Endothelial cell of umbilical vein (primary cell): Measurements from ENCODE around the gene CCDC9B. TPM values are rescaled to one million over a fixed set of nuclear protein-coding genes. Genes with fewer than 3 reads are reported as not detected.

Experiments
- BruUV-seq: library from RNA; stranded (reverse); fragments of 400-500 nt; replicated peaks from 2 replicates; lab custom pipeline; 2021; lab: Mats Ljungman, UMichigan
- CTCF ChIA-PET: fragments of 300-600, 350-600 bp; sonication (Branson Sonifier 250); formaldehyde crosslinking; loops from one replicate; lab custom pipeline; 2021; ENCODE audit warnings: antibody characterized with exemption, inconsistent platforms; lab: Charles Lee
- POLR2A ChIA-PET: fragments of 300-600, 350-600 bp; sonication (Branson Sonifier 250); formaldehyde crosslinking; loops from one replicate; lab custom pipeline; 2021; ENCODE audit warnings: antibody characterized with exemption, inconsistent platforms; lab: Charles Lee
- DNase-seq: peaks from one replicate; pipeline ENCODE4 v3.0.0-alpha.2; 2011; ENCODE audit warnings: low read depth, low spot score
- FAIRE-seq: peaks from 2 replicates; lab custom pipeline; 2011; peaks lifted over from hg19 to GRCh38; lab: Jason Lieb, UNC
- H2AFZ ChIP-seq: 2 replicates; pipeline ENCODE4 v1.6.0; 2012; ENCODE audit warnings: low read depth, low read length, control low read depth, inconsistent platforms
- H3K27ac ChIP-seq: 2 replicates; pipeline ENCODE4 v1.5.1; 2011; ENCODE audit warnings: low read depth, mild to moderate bottlenecking, control low read depth, low read length, moderate library complexity; ENCODE audit not compliant: insufficient read depth
- H3K27me3 ChIP-seq, 2 experiments: 2 replicates each; pipeline versions ENCODE4 v1.6.0 to v1.6.1; 2011; ENCODE audit warnings: low read length in 2 of 2, mixed read lengths in 1 of 2; ENCODE audit not compliant: control insufficient read depth in 2 of 2, insufficient read depth in 2 of 2
- H3K36me3 ChIP-seq, 2 experiments: 2 replicates in 1 of 2; 3 replicates in 1 of 2; pipeline ENCODE4 v1.5.1; 2011; ENCODE audit warnings: low read length in 2 of 2, mild to moderate bottlenecking in 1 of 2, moderate library complexity in 1 of 2; ENCODE audit not compliant: control insufficient read depth in 2 of 2, insufficient read depth in 2 of 2; ENCODE audit errors: extremely low read depth in 1 of 2
- H3K4me1 ChIP-seq: 3 replicates; pipeline ENCODE4 v1.5.1; 2011; ENCODE audit warnings: mild to moderate bottlenecking, low read length; ENCODE audit not compliant: control insufficient read depth, insufficient read depth; ENCODE audit errors: extremely low read depth
- H3K4me2 ChIP-seq: 2 replicates; pipeline ENCODE4 v1.6.1; 2011; ENCODE audit warnings: low read length, control low read depth, mixed read lengths; ENCODE audit not compliant: insufficient read depth
- H3K4me3 ChIP-seq, 3 experiments: fragments of 200-600 bp in 1 of 3; sonication (generic), shearing (Covaris generic) in 1 of 3; replicated peaks in 1 of 3; 2 replicates each; pipeline ENCODE4 v1.5.1; 2011 to 2016; ENCODE audit warnings: control low read depth in 3 of 3, low read length in 3 of 3, mild to moderate bottlenecking in 2 of 3, inconsistent platforms in 1 of 3, low read depth in 1 of 3, moderate library complexity in 1 of 3; ENCODE audit not compliant: insufficient read depth in 1 of 3
- H3K79me2 ChIP-seq: 2 replicates; pipeline ENCODE4 v1.6.0; 2012; ENCODE audit warnings: low read length, inconsistent platforms; ENCODE audit not compliant: control insufficient read depth, insufficient read depth
- H3K9ac ChIP-seq: replicated peaks from 2 replicates; pipeline ENCODE3; 2011; ENCODE audit warnings: low read length, control low read depth; ENCODE audit not compliant: insufficient read depth; ENCODE audit errors: extremely low read depth
- H3K9me1 ChIP-seq: replicated peaks from 3 replicates; pipeline ENCODE4 v1.6.0; 2011; ENCODE audit warnings: mild to moderate bottlenecking, low read length; ENCODE audit not compliant: control insufficient read depth, insufficient read depth; ENCODE audit errors: extremely low read depth
- H3K9me3 ChIP-seq: replicated peaks from 2 replicates; pipeline ENCODE4 v1.5.1; 2012; ENCODE audit warnings: low read length, inconsistent platforms; ENCODE audit not compliant: control insufficient read depth, insufficient read depth
- H4K20me1 ChIP-seq: replicated peaks from 2 replicates; pipeline ENCODE3; 2011; ENCODE audit warnings: mild to moderate bottlenecking, low read length; ENCODE audit not compliant: control insufficient read depth, insufficient read depth; ENCODE audit errors: extremely low read depth
- EZH2 ChIP-seq: IDR thresholded peaks from 2 replicates; pipeline ENCODE4 v1.6.1; 2012; ENCODE audit warnings: borderline replicate concordance, low read depth, mild to moderate bottlenecking, moderate library complexity, low read length, inconsistent platforms; ENCODE audit not compliant: severe bottlenecking
- FOS ChIP-seq: IDR thresholded peaks from 2 replicates; pipeline ENCODE4 v1.6.1; 2011; ENCODE audit warnings: mild to moderate bottlenecking, low read length, moderate library complexity, borderline replicate concordance; ENCODE audit not compliant: insufficient read depth
- GATA2 ChIP-seq: IDR thresholded peaks from 2 replicates; pipeline ENCODE4 v1.7.0; 2011; ENCODE audit warnings: low read depth, mild to moderate bottlenecking, moderate library complexity, mixed read lengths, low read length; ENCODE audit not compliant: insufficient read length, insufficient read depth
- JUN ChIP-seq: IDR thresholded peaks from 2 replicates; pipeline ENCODE4 v1.6.1; 2011; ENCODE audit warnings: borderline replicate concordance, low read depth; ENCODE audit not compliant: insufficient read length, insufficient read depth
- MYC ChIP-seq: IDR thresholded peaks from one replicate; pipeline ENCODE4 v1.6.1; 2011; ENCODE audit warnings: mild to moderate bottlenecking, low read depth, low read length
- POLR2A ChIP-seq: IDR thresholded peaks from 2 replicates; pipeline ENCODE4 v1.6.1; 2012; ENCODE audit warnings: low read depth, mild to moderate bottlenecking, control low read depth, low read length
- POLR2AphosphoS5 ChIP-seq: IDR thresholded peaks from 2 replicates; pipeline ENCODE4 v1.6.1; 2012; ENCODE audit warnings: low read depth, mild to moderate bottlenecking, control low read depth, low read length, moderate library complexity; ENCODE audit not compliant: insufficient read depth
- dilution Hi-C: fragments of 300-500 bp; cut with MboI; formaldehyde crosslinking; loops from one replicate; pipeline ENCODE4 v1.15.0; 2019; ENCODE audit warnings: low sequenced_read_pairs; ENCODE audit not compliant: extremely low pct_ligation_motif_present
- intact Hi-C: fragments of 100-400 bp; cut with micrococcal nuclease; formaldehyde crosslinking; loops from one replicate; pipeline ENCODE4 v1.10.0; 2022
- polyA plus RNA-seq, 4 experiments: library from polyadenylated mRNA; depleted of rRNA in 3 of 4; stranded (reverse) in 3 of 4; unstranded in 1 of 4; fragments of >200 nt; gene quantifications; 2 replicates each; pipeline versions ENCODE4 v1.2.1 to v1.2.3, GENCODE V29; 2011 to 2012; ENCODE audit warnings: missing spikeins in 1 of 4
- total RNA-seq: library from RNA; stranded (reverse); gene quantifications from 2 replicates; pipeline ENCODE4 v1.2.3, GENCODE V29; 2021
- TF ChIP-seq, protein P1 (sequence below): IDR thresholded peaks from 2 replicates; pipeline ENCODE4 v1.6.1; 2011; ENCODE audit not compliant: insufficient read depth, insufficient read length
- TF ChIP-seq, protein P2 (sequence below), 2 donors: IDR thresholded peaks; 1 replicate in 1 of 2; 2 replicates in 1 of 2; pipeline ENCODE4 v1.5.1; 2011; ENCODE audit warnings: low read length in 2 of 2, mild to moderate bottlenecking in 2 of 2, moderate library complexity in 2 of 2, control low read depth in 1 of 2, inconsistent platforms in 1 of 2, low read depth in 1 of 2; ENCODE audit not compliant: insufficient read depth in 1 of 2; ENCODE audit errors: extremely low read depth in 1 of 2

CCDC9B gene
- total and polyA plus RNA-seq, 2 donors (not counting 3 experiments of a cell fraction or from before 2014, with no cell fraction given): 7.6 to 46.0 TPM

DNA sequence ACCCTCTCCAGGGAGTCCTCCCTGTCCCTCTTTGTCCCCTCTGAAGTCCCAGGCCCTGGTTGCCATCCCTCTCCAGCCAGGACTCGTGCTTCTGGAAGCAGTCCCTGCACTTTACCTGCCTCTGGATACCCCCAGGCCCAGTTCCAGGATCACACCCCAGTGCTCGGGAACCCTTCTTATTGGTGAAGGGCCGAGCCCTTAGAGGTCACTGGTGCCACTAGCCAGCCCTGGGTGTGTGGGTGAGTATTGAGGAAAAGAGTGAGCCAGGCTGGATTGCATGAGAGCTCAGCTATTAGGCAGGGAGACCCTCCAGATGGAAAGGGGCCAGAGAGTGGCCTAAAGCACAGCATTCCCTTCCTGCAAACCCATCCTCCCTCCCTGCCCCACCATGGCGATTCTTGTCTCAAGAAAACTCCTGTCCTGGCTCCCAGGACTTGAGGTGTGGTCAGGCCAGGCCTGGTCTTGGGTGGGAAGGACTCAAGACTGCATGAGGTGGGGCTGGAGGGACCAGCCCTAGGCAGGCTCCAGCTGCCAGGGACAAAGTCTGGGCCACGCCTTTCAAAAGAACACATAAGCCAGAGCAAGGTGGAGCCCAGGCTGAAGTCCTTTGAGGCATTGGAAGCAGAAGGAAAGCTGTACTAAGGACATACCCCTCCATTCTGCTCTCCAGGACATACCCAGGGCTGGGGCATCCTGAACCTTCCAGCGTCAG lies 5.3 kb upstream of the CCDC9B start:
- Histone ChIP-seq H4K20me1 (no peaks in the 10 kb centered on the region), H3K9me1 (no peaks in the 10 kb centered on the region), H3K36me3 (no peaks in the 10 kb centered on the region), H3K9me3 (no peaks in the 10 kb centered on the region), H3K27me3 (peaks cover 0 to 2% of the 10 kb centered on the region in 2 experiments), H2AFZ (no peak overlapping the region), H3K4me2 (no peak overlapping the region), H3K4me1 (peaks cover 29% of the 10 kb centered on the region), H3K4me3 (no peak overlapping the region), H3K27ac (no peak overlapping the region), H3K9ac (no peak overlapping the region), H3K79me2 (no peaks in the 10 kb centered on the region)
- TF ChIP-seq JUN (no peak), GATA2 (no peak), MYC (no peak), POLR2A (no peak), EZH2 (no peak), POLR2AphosphoS5 (no peak), FOS (no peak)
- TF ChIP-seq, protein P1, sequence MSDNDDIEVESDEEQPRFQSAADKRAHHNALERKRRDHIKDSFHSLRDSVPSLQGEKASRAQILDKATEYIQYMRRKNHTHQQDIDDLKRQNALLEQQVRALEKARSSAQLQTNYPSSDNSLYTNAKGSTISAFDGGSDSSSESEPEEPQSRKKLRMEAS: no peak
- TF ChIP-seq, protein P2, sequence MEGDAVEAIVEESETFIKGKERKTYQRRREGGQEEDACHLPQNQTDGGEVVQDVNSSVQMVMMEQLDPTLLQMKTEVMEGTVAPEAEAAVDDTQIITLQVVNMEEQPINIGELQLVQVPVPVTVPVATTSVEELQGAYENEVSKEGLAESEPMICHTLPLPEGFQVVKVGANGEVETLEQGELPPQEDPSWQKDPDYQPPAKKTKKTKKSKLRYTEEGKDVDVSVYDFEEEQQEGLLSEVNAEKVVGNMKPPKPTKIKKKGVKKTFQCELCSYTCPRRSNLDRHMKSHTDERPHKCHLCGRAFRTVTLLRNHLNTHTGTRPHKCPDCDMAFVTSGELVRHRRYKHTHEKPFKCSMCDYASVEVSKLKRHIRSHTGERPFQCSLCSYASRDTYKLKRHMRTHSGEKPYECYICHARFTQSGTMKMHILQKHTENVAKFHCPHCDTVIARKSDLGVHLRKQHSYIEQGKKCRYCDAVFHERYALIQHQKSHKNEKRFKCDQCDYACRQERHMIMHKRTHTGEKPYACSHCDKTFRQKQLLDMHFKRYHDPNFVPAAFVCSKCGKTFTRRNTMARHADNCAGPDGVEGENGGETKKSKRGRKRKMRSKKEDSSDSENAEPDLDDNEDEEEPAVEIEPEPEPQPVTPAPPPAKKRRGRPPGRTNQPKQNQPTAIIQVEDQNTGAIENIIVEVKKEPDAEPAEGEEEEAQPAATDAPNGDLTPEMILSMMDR (IDR thresholded peaks at IDR 0.05; ENCODE audit: extremely low read depth in 1 of 2, insufficient read depth in 1 of 2, low read depth in 1 of 2, low read length in 2 of 2): no peak
- POLR2A ChIA-PET: no interaction called here
- no peak for FAIRE-seq
- CTCF ChIA-PET: interaction anchor here (1.6 to 3.2 kb wide), 4 partner anchors 11 to 77 kb away, joined by 9 to 66 read pairs (median 36); partner anchors contain the start of gene DISP2
- intact Hi-C loops (no loop called here), dilution Hi-C loops (no loop called here)
- no TSS peak for BruUV-seq
- no peak for DNase-seq
